Tibial nerve (tissue), 4 donors: ENCODE measurements around the gene ZNF573. TPM values are rescaled to one million over a fixed set of nuclear protein-coding genes. Genes with fewer than 3 reads are reported as not detected.
"Not testable (repeated sequence)": the region's sequence is repeated elsewhere in the genome, so short reads cannot be mapped to it uniquely, and the experiment has no call there.

Experiments
- DNase-seq, 2 donors: peaks; one replicate each; pipeline ENCODE4 v3.0.0-alpha.2; 2019; ENCODE audit warnings: low spot score in 2 of 2
- H3K27ac ChIP-seq, 4 donors: fragments of 200-600 bp; sonication (generic) in 3 of 4; one replicate each; pipeline ENCODE4 v1.5.1; 2017 to 2019; ENCODE audit warnings: mild to moderate bottlenecking in 1 of 4
- H3K27me3 ChIP-seq, 2 donors: fragments of 200-600 bp; sonication (generic) in 1 of 2; one replicate each; pipeline versions ENCODE4 v1.5.1 to v1.6.0; 2017 to 2019
- H3K36me3 ChIP-seq, 3 donors: fragments of 200-600 bp; sonication (generic); one replicate each; pipeline ENCODE4 v1.5.1; 2018 to 2019
- H3K4me1 ChIP-seq, 4 donors: fragments of 200-600 bp; sonication (generic) in 3 of 4; one replicate each; pipeline ENCODE4 v1.5.1; 2017 to 2019
- H3K4me3 ChIP-seq, 4 donors: fragments of 200-600 bp; sonication (generic) in 3 of 4; one replicate each; pipeline ENCODE4 v1.5.1; 2017 to 2019; ENCODE audit warnings: mild to moderate bottlenecking in 1 of 4, moderate library complexity in 1 of 4
- H3K9me3 ChIP-seq, 4 donors: fragments of 200-600 bp; sonication (generic) in 3 of 4; one replicate each; pipeline ENCODE4 v1.5.1; 2017 to 2019
- CTCF ChIP-seq, 5 experiments: fragments of 200-600 bp in 3 of 5; fragments of 450-650 bp in 2 of 5; sonication (generic) in 3 of 5; IDR thresholded peaks; one replicate each; pipeline ENCODE4 v1.5.1; 2016 to 2019; ENCODE audit warnings: antibody characterized with exemption in 5 of 5, mild to moderate bottlenecking in 3 of 5, moderate library complexity in 2 of 5
- EP300 ChIP-seq, 2 donors: sonication (generic); formaldehyde crosslinking; IDR thresholded peaks; one replicate each; pipeline ENCODE4 v1.6.1; 2017; ENCODE audit warnings: antibody characterized with exemption in 2 of 2, mild to moderate bottlenecking in 1 of 2
- POLR2A ChIP-seq, 2 donors: fragments of 450-650 bp; IDR thresholded peaks; one replicate each; pipeline ENCODE4 v1.6.1; 2017; ENCODE audit warnings: antibody characterized with exemption in 2 of 2, mild to moderate bottlenecking in 2 of 2, moderate library complexity in 2 of 2
- whole genome bisulfite sequencing, 2 donors: methylation state at CpG; one replicate each; pipeline ENCODE4 v1.1.5; 2018; 5-methylcytosine and 5-hydroxymethylcytosine counted together
- total RNA-seq, 4 donors: library from RNA; depleted of rRNA; stranded (reverse); fragments of >200 nt; gene quantifications; one replicate each; pipeline ENCODE4 v1.1.0, GENCODE V29; 2016

ZNF573 gene
- total RNA-seq, 4 donors from 2014 or later = 7.8 to 13.6 (median 9.5) TPM

DNA sequence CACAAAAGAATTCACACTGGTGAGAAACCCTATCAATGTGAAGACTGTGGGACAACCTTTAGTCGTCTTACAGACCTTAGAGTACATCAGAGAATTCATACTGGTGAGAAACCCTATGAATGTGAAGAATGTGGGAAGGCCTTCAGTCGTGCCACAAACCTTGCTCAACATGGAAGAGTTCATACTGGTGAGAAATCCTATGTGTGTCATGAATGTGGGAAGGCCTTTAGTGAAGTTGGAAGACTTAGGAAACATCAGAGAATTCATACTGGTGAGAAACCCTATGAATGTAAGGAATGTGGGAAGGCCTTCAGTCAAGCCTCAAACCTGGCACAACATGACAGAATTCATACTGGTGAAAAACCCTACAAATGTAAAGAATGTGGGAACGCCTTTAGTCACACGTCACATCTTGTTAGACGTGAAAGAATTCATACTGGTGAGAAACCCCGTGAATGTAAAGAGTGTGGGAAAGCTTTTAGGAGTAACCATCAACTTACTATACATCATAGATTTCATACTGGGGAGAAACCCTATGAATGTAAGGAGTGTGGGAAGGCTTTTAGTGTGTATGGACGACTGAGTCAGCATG, 24.0 kb upstream of the ZNF573 start:
- no peak for DNase-seq
- Histone ChIP-seq H3K36me3 (peaks cover 0 to 6% (median 0%) of the 10 kb centered on the region in 3 donors), H3K4me3 (no peak overlapping the region), H3K27ac (no peak overlapping the region), H3K27me3 (no peaks in the 10 kb centered on the region), H3K9me3 (peaks cover 0 to 97% (median 32%) of the 10 kb centered on the region in 4 donors), H3K4me1 (no peaks in the 10 kb centered on the region)
- 78 to 81% methylated on average over 7 of the region's 7 CpGs for WGBS, 2 donors
- TF ChIP-seq EP300 (IDR thresholded peaks at IDR 0.05) (no peak), CTCF (IDR thresholded peaks at IDR 0.05) (no peak), POLR2A (IDR thresholded peaks at IDR 0.05) (no peak)

DNA sequence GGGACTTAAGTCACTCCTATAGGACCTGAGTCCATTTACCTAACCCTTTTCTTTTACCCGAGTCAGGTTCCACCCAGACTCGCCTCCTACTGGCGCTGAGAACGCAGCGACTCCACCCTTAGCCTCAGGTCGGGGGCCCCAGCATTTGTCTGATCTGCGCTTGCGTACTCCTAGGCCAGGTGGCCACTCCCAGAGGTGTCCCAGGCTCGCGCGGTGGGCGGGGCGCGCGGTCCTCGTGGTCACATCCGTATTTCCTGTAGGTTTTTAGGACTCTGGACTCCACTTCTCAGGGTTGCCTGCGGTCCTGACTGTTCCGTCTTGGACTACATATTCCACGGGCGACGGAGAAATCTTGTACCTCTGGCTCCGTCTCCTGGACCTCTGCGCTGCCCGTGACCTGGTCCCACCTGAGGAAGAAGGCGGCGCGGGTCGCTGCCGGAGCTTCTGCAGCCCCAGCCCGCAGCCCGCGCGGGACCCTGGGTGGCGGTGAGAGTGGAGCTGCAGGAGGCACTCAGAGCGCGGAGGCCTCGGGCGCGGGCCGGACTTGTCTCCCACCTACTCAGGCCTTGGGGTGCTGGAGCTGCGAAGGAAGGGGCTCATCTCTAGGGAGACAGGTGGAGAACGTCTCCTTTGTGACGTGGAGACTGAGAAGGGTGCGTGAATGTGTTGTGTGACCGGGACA, 11.0 kb upstream of the ZNF573 start:
- Histone ChIP-seq H3K4me3 (no peak overlapping the region), H3K4me1 (no peaks in the 10 kb centered on the region), H3K27me3 (no peaks in the 10 kb centered on the region), H3K9me3 (peaks cover 0 to 94% (median 4%) of the 10 kb centered on the region in 4 donors), H3K36me3 (peaks cover 0 to 16% (median 0%) of the 10 kb centered on the region in 3 donors), H3K27ac (no peak overlapping the region)
- DNase-seq = no peak
- TF ChIP-seq EP300 (IDR thresholded peaks at IDR 0.05) (no peak), CTCF (IDR thresholded peaks at IDR 0.05) (no peak), POLR2A (IDR thresholded peaks at IDR 0.05) (no peak)
- WGBS, 2 donors = 48 to 68% methylated on average over 34 to 45 of the region's 46 CpGs

DNA sequence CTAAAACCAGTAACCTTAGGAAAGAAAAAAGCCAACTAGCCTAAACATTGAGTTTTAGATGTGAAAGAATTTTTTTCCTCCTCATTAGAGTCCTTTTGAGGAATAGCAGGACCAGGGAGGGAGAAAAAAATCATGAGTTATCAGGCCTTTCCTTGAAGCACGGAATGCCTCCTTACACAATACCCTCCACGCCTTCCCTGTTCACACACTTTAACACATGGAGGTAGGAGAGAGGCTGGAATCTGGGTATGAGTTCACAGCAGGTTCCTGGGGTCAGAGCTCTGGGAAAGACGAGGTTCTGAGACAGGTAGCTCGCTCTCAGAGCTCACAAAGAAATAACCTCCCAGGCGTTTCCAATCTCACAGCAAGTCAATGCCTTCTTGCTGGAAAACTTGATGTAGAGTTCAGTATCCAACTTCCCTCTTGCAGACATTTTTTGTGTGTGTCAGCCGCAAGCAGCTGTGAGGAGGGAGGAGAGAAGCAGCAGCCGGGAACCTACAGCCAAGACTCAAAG, 716 bp downstream of the ZNF573 start:
- Histone ChIP-seq H3K4me3 (peak overlapping the region; percentile 59 to 76 (median 66)), H3K9me3 (peaks cover 0 to 37% (median 3%) of the 10 kb centered on the region in 4 donors), H3K27ac (peak overlapping the region in 3 of 4 donors; percentile 82 to 90 (median 83)), H3K27me3 (no peaks in the 10 kb centered on the region), H3K4me1 (peaks cover 0 to 16% (median 9%) of the 10 kb centered on the region in 4 donors), H3K36me3 (peaks cover 0 to 28% (median 0%) of the 10 kb centered on the region in 3 donors)
- TF ChIP-seq EP300 (IDR thresholded peaks at IDR 0.05) (no peak), CTCF (IDR thresholded peaks at IDR 0.05) (no peak), POLR2A (IDR thresholded peaks at IDR 0.05) (no peak)
- DNase-seq = no peak
- 12 to 16% methylated on average over 7 of the region's 7 CpGs for WGBS, 2 donors

GRCh38 chr19:37770985-37771384, 8.4 kb downstream of the ZNF573 start:
- Histone ChIP-seq H3K4me3 (no peak overlapping the region), H3K27ac (no peak overlapping the region), H3K27me3 (no peaks in the 10 kb centered on the region), H3K4me1 (no peaks in the 10 kb centered on the region), H3K9me3 (peaks cover 0 to 6% (median under 1%) of the 10 kb centered on the region in 4 donors), H3K36me3 (peaks cover 2 to 79% (median 6%) of the 10 kb centered on the region in 3 donors)
- whole genome bisulfite sequencing, 2 donors = 98% methylated on average over 1 of the region's 1 CpG
- DNase-seq = no peak
- TF ChIP-seq POLR2A (IDR thresholded peaks at IDR 0.05) (no peak), EP300 (IDR thresholded peaks at IDR 0.05) (no peak)

- WGBS, 2 donors = 91 to 95% methylated on average over 1 of the region's 1 CpG
- Histone ChIP-seq H3K27ac (no peak overlapping the region), H3K4me3 (no peak overlapping the region), H3K4me1 (no peaks in the 10 kb centered on the region), H3K36me3 (peaks cover 2 to 100% (median 22%) of the 10 kb centered on the region in 3 donors), H3K27me3 (no peaks in the 10 kb centered on the region), H3K9me3 (peaks cover 0 to 5% (median 0%) of the 10 kb centered on the region in 4 donors)
- no peak for DNase-seq
- TF ChIP-seq EP300 (IDR thresholded peaks at IDR 0.05) (no peak), CTCF (IDR thresholded peaks at IDR 0.05) (no peak), POLR2A (IDR thresholded peaks at IDR 0.05) (no peak)
Observed at GRCh38 chr19:37763488-37763887, 15.9 kb downstream of the ZNF573 start.

DNA sequence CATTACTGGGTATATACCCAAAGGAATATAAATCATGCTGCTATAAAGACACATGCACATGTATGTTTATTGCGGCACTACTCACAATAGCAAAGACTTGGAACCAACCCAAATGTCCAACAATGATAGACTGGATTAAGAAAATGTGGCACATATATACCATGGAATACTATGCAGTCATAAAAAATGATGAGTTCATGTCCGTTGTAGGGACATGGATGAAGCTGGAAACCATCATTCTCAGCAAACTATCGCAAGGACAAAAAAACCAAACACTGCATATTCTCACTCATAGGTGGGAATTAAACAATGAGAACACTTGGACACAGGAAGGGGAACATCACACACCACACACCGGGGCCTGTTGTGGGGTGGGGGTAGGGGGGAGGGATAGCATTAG, 21.7 kb downstream of the ZNF573 start:
- 96 to 97% methylated on average over 4 of the region's 4 CpGs for WGBS, 2 donors
- H3K4me1 ChIP-seq, H3K27me3 ChIP-seq, H3K27ac ChIP-seq, DNase-seq, H3K4me3 ChIP-seq: not testable (repeated sequence)
- Histone ChIP-seq H3K36me3 (peaks cover 0 to 94% (median under 1%) of the 10 kb centered on the region in 3 donors), H3K9me3 (peaks cover 0 to 12% (median 2%) of the 10 kb centered on the region in 4 donors)
